ENCODE measurements around the gene GPC5.

DNA sequence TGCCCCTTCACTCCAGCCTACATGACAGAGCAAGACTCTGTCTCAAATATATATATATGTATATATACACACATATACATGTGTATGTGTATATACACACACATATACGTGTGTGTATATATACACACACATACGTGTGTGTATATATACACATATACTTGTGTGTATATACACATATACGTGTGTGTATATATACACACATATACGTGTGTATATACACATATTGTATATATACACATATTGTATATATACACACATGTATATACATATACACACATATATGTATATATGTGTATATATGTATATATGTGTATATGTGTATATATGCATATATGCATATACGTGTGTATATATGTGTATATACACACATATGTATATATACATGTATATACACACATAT, 173.3 kb downstream of the GPC5 start:
- TF ChIP-seq, protein P1, sequence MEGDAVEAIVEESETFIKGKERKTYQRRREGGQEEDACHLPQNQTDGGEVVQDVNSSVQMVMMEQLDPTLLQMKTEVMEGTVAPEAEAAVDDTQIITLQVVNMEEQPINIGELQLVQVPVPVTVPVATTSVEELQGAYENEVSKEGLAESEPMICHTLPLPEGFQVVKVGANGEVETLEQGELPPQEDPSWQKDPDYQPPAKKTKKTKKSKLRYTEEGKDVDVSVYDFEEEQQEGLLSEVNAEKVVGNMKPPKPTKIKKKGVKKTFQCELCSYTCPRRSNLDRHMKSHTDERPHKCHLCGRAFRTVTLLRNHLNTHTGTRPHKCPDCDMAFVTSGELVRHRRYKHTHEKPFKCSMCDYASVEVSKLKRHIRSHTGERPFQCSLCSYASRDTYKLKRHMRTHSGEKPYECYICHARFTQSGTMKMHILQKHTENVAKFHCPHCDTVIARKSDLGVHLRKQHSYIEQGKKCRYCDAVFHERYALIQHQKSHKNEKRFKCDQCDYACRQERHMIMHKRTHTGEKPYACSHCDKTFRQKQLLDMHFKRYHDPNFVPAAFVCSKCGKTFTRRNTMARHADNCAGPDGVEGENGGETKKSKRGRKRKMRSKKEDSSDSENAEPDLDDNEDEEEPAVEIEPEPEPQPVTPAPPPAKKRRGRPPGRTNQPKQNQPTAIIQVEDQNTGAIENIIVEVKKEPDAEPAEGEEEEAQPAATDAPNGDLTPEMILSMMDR (IDR thresholded peaks at IDR 0.05 in 4 of 5, conservative IDR thresholded peaks at IDR 0.05 in 1 of 5): no peak
- no peak for TF ChIP-seq POLR2A (IDR thresholded peaks at IDR 0.05)

Data from gastrocnemius medialis (tissue), 4 donors.